HEK293T (cell line): ENCODE results near the gene LRRC71.
A peak's percentile ranks its signal among the peaks of the same experiment; 100 is the strongest.

Experiments
- ARNT ChIP-seq: fragments of 450-650 bp; IDR thresholded peaks from 2 replicates; pipeline ENCODE4 v1.6.1; 2017; ENCODE audit warnings: mild to moderate bottlenecking
- BHLHE40 ChIP-seq: fragments of 450-650 bp; IDR thresholded peaks from 2 replicates; pipeline ENCODE4 v1.6.1; 2016; ENCODE audit warnings: mild to moderate bottlenecking, moderate library complexity, borderline replicate concordance
- ELF4 ChIP-seq: fragments of 450-650 bp; IDR thresholded peaks from 2 replicates; pipeline ENCODE4 v1.6.1; 2017; ENCODE audit warnings: antibody characterized with exemption
- FOXA1 ChIP-seq: fragments of 450-650 bp; IDR thresholded peaks from 2 replicates; pipeline ENCODE4 v1.6.1; 2016; ENCODE audit warnings: mild to moderate bottlenecking
- FOXK2 ChIP-seq: fragments of 450-650 bp; IDR thresholded peaks from 2 replicates; pipeline ENCODE4 v1.6.1; 2016; ENCODE audit warnings: mild to moderate bottlenecking
- FOXM1 ChIP-seq: fragments of 450-650 bp; IDR thresholded peaks from 2 replicates; pipeline ENCODE4 v1.6.1; 2017; ENCODE audit warnings: mild to moderate bottlenecking, borderline replicate concordance
- HDGF ChIP-seq: fragments of 450-650 bp; IDR thresholded peaks from 2 replicates; pipeline ENCODE4 v1.6.1; 2017; ENCODE audit warnings: antibody characterized with exemption, borderline replicate concordance
- L3MBTL2 ChIP-seq: fragments of 450-650 bp; conservative IDR thresholded peaks from 2 replicates; pipeline ENCODE4 v1.6.1; 2016; ENCODE audit warnings: mild to moderate bottlenecking
- NFRKB ChIP-seq: fragments of 450-650 bp; IDR thresholded peaks from 2 replicates; pipeline ENCODE4 v1.6.1; 2016; ENCODE audit warnings: mild to moderate bottlenecking, moderate library complexity
- SP1 ChIP-seq: fragments of 450-650 bp; IDR thresholded peaks from 2 replicates; pipeline ENCODE4 v1.6.1; 2017
- SUZ12 ChIP-seq: fragments of 450-650 bp; IDR thresholded peaks from 2 replicates; pipeline ENCODE4 v1.6.1; 2016; ENCODE audit warnings: mild to moderate bottlenecking
- TARDBP ChIP-seq: fragments of 450-650 bp; IDR thresholded peaks from 2 replicates; pipeline ENCODE4 v1.6.1; 2016
- ZNF384 ChIP-seq: fragments of 450-650 bp; IDR thresholded peaks from 2 replicates; pipeline ENCODE4 v1.6.1; 2016
- TF ChIP-seq, protein P1 (sequence below): fragments of 450-650 bp; IDR thresholded peaks from 2 replicates; pipeline ENCODE4 v1.6.1; 2016

DNA sequence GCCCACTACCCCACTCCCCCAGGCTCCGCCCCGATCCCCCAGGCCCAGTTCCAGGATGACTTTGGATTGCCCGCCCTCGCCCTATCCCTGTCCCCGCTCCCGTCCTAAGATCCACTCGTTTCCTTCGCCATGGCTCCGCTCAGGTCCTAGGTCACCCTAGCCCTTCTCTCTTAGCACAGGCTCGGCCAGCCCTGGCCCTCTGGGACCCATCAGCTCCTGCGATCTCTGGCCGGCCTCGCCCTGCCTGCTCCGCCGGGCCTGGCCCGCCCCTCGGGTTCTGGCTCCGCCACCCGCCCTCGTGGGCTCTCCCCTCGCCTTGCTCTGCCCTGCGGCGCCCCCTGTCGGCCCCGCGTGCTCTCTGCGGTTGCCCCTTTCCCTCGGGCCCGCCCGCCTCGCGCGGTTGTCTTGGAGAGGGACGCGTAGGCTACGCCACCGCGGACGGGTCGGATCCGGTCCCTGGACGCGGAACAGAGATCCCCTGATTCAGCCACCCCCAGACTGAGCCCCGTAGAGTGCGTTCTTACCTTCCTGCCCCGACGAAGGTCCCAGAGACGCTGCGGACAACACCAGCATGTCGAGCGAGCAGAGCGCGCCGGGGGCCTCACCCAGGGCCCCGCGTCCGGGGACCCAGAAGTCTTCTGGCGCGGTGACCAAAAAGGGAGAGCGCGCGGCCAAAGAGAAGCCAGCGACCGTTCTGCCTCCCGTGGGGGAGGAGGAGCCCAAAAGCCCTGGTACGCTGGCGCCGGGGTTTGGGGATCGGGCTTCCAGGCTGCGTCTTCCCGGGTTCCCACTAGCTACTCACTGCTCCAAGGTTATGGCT is at the start of gene LRRC71:
- TF ChIP-seq SP1: no peak
- no peak for TF ChIP-seq ELF4
- TF ChIP-seq TARDBP: no peak
- TF ChIP-seq, protein P1, sequence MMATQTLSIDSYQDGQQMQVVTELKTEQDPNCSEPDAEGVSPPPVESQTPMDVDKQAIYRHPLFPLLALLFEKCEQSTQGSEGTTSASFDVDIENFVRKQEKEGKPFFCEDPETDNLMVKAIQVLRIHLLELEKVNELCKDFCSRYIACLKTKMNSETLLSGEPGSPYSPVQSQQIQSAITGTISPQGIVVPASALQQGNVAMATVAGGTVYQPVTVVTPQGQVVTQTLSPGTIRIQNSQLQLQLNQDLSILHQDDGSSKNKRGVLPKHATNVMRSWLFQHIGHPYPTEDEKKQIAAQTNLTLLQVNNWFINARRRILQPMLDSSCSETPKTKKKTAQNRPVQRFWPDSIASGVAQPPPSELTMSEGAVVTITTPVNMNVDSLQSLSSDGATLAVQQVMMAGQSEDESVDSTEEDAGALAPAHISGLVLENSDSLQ: no peak
- no peak for TF ChIP-seq BHLHE40
- peak; percentile 53; the same call in 1 of the 2 replicates for TF ChIP-seq L3MBTL2
- no peak for TF ChIP-seq FOXK2
- TF ChIP-seq FOXM1: no peak
- TF ChIP-seq ARNT: peak; percentile 57; the same call in 1 of the 2 replicates
- TF ChIP-seq SUZ12: no peak
- TF ChIP-seq FOXA1: no peak
- no peak for TF ChIP-seq NFRKB
- no peak for TF ChIP-seq ZNF384
- no peak for TF ChIP-seq HDGF
